ENCODE data around the gene ZNF831. TPM values are rescaled to one million over a fixed set of nuclear protein-coding genes. Genes with fewer than 3 reads are reported as not detected.

Gene ZNF831
- 6.4 TPM in 2 replicates for total RNA-seq

- intact Hi-C loops (cut with micrococcal nuclease): loop anchor here (1.0 to 10.0 kb wide), 9 partner anchors 14 to 1769 kb away; partner anchors contain the start of genes ATP5F1E, RAB22A and RBM38
These were observed at the start of gene ZNF831 for GRCh38 chr20:59163631-59164530. Gene ZNF831 (plus strand): TSS chr20:59163821. CDS start chr20:59191020, 27,199 bp downstream.

DNA sequence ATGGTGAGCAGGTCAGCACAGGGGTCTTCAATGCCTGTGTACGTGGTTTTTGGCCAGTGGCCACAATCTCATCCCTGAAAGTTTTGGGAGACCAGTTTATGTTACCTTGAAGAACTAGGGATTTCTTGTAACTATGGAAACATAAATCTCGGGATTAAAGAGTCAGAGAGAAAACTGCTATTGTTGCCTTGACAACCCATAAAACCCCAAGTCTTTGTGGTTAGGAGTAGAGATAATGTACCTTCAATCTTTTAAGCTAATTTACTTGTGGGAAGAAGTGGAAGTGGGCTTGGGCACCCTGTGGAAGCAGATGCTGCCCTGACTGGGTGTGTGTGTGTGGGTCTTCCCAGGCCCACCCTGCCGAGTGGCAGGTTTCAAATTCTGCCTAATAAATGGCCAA lies 46.1 kb upstream of the ZNF831 start:
- intact Hi-C loops (cut with micrococcal nuclease): no loop called here

GRCh38 chr20:59118855-59119254 lies 44.8 kb upstream of the ZNF831 start:
- intact Hi-C loops (cut with micrococcal nuclease): no loop called here

GRCh38 chr20:59120491-59120890 lies 43.1 kb upstream of the ZNF831 start:
- intact Hi-C loops (cut with micrococcal nuclease): loop anchor here (1.0 kb wide), 1 partner anchor 30 kb away; no protein-coding TSS in a partner anchor

DNA sequence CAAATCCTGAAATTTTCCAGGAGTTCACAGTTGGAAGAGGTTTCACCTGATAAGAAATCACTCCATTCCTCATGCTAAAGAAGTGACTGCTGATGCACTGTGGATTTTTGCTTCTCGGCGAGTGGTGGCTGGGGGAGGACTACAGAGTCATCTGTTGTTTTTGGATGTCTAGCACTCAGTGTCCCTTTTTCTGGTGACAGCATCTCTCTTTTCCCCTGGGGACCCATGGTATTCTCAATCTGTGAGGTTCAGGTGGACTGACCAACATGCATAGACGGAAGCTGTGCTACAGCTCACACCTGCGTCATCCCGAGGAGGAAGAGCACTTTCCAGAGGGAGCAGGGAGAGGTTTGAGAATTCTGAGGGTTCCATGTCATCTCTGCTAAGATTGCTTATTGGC lies 42.7 kb upstream of the ZNF831 start:
- intact Hi-C loops (cut with micrococcal nuclease): loop anchor here (1.0 kb wide), 1 partner anchor 29 kb away; no protein-coding TSS in a partner anchor

GRCh38 chr20:59121714-59122565 lies 41.7 kb upstream of the ZNF831 start:
- intact Hi-C loops (cut with micrococcal nuclease): loop anchor here (1.0 to 2.0 kb wide), 2 partner anchors 25 to 41 kb away; partner anchors contain the start of gene ZNF831

- intact Hi-C loops (cut with micrococcal nuclease): loop anchor here (1.0 to 2.0 kb wide), 2 partner anchors 24 to 41 kb away; partner anchors contain the start of gene ZNF831
These were observed 41.1 kb upstream of the ZNF831 start for GRCh38 chr20:59122566-59122919.

DNA sequence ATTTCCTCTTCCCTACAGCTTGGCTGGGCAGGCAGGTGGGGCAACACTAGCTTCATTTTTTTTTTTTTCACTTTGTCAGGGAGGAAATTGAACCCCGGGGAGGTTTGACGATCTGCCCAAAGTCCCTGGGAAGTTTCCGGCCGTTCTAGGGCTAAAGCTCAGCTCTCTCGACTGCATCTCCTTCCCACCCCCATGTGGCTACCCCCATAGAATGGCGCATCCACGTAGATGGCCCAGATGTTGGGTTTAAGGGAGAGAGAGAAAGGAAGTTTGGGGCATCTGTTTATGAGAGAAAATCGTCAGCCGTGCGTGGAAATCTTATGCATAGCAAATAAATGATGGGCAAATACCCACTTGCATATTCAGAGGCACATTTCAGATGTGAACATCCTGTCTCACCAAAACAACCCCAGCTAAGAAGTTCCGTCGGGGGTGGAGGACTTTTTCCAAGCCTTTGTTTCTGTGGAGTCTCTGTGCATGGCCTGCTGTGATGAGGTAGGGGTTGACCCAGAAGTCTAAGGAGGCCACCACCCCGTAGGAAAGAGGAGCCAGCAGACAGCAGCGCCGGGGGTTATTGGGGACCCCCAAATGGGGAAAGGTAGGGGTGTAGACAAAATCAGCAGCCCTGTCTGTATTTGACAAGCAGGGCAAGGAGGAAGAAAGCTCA lies 40.5 kb upstream of the ZNF831 start:
- intact Hi-C loops (cut with micrococcal nuclease): loop anchor here (1.0 to 2.0 kb wide), 2 partner anchors 24 to 55 kb away; no protein-coding TSS in a partner anchor

- intact Hi-C loops (cut with micrococcal nuclease): loop anchor here (1.0 to 2.0 kb wide), 2 partner anchors 23 to 55 kb away; no protein-coding TSS in a partner anchor
These were observed 39.9 kb upstream of the ZNF831 start for GRCh38 chr20:59123678-59124255.

GRCh38 chr20:59124296-59125029 lies 39.2 kb upstream of the ZNF831 start:
- intact Hi-C loops (cut with micrococcal nuclease): no loop called here

GRCh38 chr20:59125332-59125731 lies 38.3 kb upstream of the ZNF831 start:
- intact Hi-C loops (cut with micrococcal nuclease): no loop called here

GRCh38 chr20:59125836-59126235 lies 37.8 kb upstream of the ZNF831 start:
- intact Hi-C loops (cut with micrococcal nuclease): no loop called here

- intact Hi-C loops (cut with micrococcal nuclease): no loop called here
These were observed 35.8 kb upstream of the ZNF831 start for GRCh38 chr20:59127839-59128238.

GRCh38 chr20:59131551-59132285 lies 31.9 kb upstream of the ZNF831 start:
- intact Hi-C loops (cut with micrococcal nuclease): no loop called here

DNA sequence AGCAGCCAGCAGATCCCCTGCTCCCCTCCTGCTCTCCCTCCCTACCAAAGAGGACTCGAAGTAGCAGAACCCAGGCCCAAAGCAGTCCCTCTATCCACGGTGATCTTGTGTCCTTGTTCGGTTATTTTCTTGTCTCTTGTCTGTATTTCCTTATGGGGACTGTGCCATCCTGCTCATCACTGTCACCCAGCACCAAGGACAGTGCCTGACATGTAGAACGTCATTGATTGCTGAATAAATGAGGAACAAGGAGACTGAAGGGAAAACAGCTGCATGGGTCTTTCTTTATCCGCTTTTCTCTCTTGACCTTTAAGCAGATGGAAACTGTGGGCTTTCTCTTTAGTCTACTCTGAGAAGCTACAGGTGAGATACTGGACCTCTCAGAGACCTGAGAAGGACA lies 29.4 kb upstream of the ZNF831 start:
- intact Hi-C loops (cut with micrococcal nuclease): no loop called here

DNA sequence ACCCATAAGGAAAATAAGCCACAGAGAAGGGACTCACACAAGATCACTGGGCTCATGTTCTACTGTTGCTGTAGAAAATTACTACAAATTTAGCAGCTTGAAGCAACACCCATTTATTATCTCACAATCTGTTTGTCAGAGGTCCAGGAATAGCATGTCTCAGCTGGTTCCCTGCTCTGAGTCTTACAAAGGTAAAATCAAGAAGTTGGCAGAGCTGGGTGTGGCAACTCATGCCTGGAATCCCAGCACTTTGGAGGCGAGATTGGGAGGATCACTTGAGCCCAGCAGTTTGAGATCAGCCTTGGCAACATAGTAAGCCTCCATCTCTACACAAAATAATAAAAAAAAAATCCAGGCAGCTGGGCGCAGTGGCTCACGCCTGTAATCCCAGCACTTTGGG lies 28.5 kb upstream of the ZNF831 start:
- intact Hi-C loops (cut with micrococcal nuclease): no loop called here

GRCh38 chr20:59136027-59136426 lies 27.6 kb upstream of the ZNF831 start:
- intact Hi-C loops (cut with micrococcal nuclease): no loop called here

DNA sequence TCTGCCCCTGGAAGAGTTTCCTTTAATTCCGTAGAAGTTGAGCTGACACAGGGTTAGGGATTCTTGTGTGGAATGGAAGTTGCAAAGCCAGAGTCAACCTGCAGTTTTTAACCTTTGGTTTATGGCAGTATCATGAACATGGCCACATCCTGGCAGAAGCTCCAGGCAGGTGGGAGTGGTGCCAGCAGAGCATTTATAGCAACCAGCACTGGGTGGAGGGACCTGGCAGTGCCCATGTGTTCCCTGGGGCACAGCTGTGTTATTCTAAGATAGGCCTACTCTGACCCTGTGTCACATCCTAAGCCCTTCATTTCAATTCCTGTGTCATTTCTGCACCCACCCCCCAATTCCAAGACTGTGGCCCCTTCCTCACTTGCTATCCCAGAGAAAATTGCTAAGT lies 26.1 kb upstream of the ZNF831 start:
- intact Hi-C loops (cut with micrococcal nuclease): no loop called here

- intact Hi-C loops (cut with micrococcal nuclease): no loop called here
These were observed 25.4 kb upstream of the ZNF831 start for GRCh38 chr20:59138114-59138748.

Measured in T-helper 1 cell treated with Interleukin-12 subunit alpha and Interleukin-12 subunit beta and Interleukin-4 antibody, amounts not matched to agents 30 ng/mL and 1 ng/mL, for 36 hours (primary cell).